ENCODE measurements around the gene TUBB1. TPM values are rescaled to one million over a fixed set of nuclear protein-coding genes. Genes with fewer than 3 reads are reported as not detected.

TUBB1 gene
- total RNA-seq, 2 experiments from 2014 or later, result not detected

GRCh38 chr20:59051666-59052185 is 32.5 kb downstream of the TUBB1 start:
- Mint-ChIP-seq H3K4me1 (peaks cover 10% of the 10 kb centered on the region), H3K27me3 (peaks cover 51% of the 10 kb centered on the region), H3K27ac (no peak overlapping the region), H3K4me3 (no peak overlapping the region), H3K9me3 (ENCODE audit: low read depth) (no peaks in the 10 kb centered on the region), H3K36me3 (no peaks in the 10 kb centered on the region)
- ATAC-seq (no peak), DNase-seq (no peak)
- CTCF ChIA-PET, result no interaction called here

GRCh38 chr20:59055302-59055701 is 36.1 kb downstream of the TUBB1 start:
- CTCF ChIA-PET, result interaction anchor here (1.2 kb wide), 1 partner anchor 33 kb away, joined by 3 read pairs; no protein-coding TSS in a partner anchor
- peaks cover 51% of the 10 kb centered on the region for H3K27me3 Mint-ChIP-seq
- no peak overlapping the region for H3K4me3 Mint-ChIP-seq
- H3K4me1 Mint-ChIP-seq, result no peaks in the 10 kb centered on the region
- DNase-seq, result no peak
- ATAC-seq, result no peak
- H3K27ac Mint-ChIP-seq, result no peak overlapping the region
- no peaks in the 10 kb centered on the region for H3K36me3 Mint-ChIP-seq
- H3K9me3 Mint-ChIP-seq (ENCODE audit: low read depth), result no peaks in the 10 kb centered on the region

- Mint-ChIP-seq H3K27ac (no peak overlapping the region), H3K4me1 (no peaks in the 10 kb centered on the region), H3K36me3 (no peaks in the 10 kb centered on the region), H3K27me3 (peaks cover 35% of the 10 kb centered on the region), H3K9me3 (ENCODE audit: low read depth) (no peaks in the 10 kb centered on the region), H3K4me3 (no peak overlapping the region)
- no peak for ATAC-seq
- no peak for DNase-seq
- CTCF ChIA-PET, result no interaction called here
Observed at GRCh38 chr20:59062081-59062480, 42.9 kb downstream of the TUBB1 start.

DNA sequence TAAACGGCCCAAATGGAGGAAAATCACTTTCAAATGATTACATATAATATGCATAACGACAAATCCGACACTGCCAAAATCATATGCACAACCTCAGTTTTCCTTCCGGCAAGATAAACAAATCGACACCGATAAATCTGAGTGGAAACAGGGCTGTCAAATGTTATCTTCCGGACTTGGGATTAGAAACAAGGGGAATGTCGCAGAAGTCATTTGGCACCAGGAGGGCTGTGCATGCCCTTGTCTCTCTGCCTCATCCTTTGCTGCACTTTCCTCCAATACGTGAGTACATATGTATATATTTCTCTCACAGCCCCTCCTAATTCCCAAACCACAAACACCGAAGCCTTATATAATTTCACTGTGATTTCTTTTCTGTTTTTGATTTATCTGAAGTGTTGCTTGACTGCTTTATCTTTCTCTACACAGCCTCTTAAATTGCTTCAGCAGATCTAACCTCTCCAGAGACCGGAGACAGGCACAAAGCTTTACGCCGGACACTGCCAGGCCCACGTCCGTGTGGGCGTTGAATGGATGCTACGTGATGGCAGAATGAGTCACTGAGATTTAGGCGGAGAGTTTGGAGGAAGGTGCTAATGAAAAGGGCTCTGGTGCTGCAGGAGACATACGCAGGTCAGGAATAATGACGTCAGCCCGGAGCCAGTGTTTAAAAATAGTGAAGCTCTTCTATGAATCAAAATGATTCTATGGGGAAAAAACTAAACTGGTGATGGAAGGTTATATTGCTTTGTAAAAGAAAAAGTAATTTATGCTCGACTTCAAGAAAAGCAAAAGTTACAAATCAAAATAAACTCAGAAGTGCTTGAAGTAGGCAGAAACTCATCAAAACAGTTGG is 44.4 kb downstream of the TUBB1 start:
- CTCF ChIA-PET, result no interaction called here
- no peak overlapping the region for H3K27ac Mint-ChIP-seq
- no peaks in the 10 kb centered on the region for H3K4me1 Mint-ChIP-seq
- no peak for ATAC-seq
- peaks cover 44% of the 10 kb centered on the region for H3K27me3 Mint-ChIP-seq
- H3K9me3 Mint-ChIP-seq (ENCODE audit: low read depth), result no peaks in the 10 kb centered on the region
- no peak overlapping the region for H3K4me3 Mint-ChIP-seq
- DNase-seq, result no peak
- H3K36me3 Mint-ChIP-seq, result no peaks in the 10 kb centered on the region

DNA sequence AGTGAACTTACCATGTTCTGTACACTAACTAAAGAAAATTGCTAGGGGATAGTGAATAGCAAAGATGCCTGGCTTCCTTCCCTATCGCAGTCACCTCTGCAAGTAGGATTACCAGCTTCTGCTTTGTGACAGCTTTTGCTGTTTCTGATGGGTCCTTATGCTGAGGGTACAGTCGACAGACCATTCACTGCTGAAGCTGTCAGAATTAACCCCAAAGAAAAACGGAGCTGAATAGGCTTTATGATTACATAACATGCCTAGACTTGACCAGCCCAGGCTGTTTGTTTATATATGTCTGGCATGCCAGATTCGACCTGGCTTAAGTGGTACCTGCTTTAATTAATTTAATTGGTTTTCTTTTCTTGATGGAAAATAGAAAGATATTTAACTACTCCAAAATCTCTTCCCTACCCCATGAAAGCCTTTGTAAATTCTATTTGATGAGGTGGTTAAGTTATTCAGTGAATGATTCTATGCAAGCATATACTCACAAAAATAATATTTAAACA is 45.0 kb downstream of the TUBB1 start:
- no peaks in the 10 kb centered on the region for H3K4me1 Mint-ChIP-seq
- no peaks in the 10 kb centered on the region for H3K36me3 Mint-ChIP-seq
- peaks cover 44% of the 10 kb centered on the region for H3K27me3 Mint-ChIP-seq
- ATAC-seq (no peak), DNase-seq (no peak)
- CTCF ChIA-PET, result interaction anchor here (1.2 kb wide), 1 partner anchor 24 kb away, joined by 4 read pairs; no protein-coding TSS in a partner anchor
- no peak overlapping the region for H3K4me3 Mint-ChIP-seq
- H3K27ac Mint-ChIP-seq, result no peak overlapping the region
- H3K9me3 Mint-ChIP-seq (ENCODE audit: low read depth), result no peaks in the 10 kb centered on the region

GRCh38 chr20:59068534-59068933 is 49.3 kb downstream of the TUBB1 start:
- ATAC-seq (no peak), DNase-seq (no peak)
- Mint-ChIP-seq H3K4me3 (no peak overlapping the region), H3K9me3 (ENCODE audit: low read depth) (no peaks in the 10 kb centered on the region), H3K36me3 (no peaks in the 10 kb centered on the region), H3K27me3 (peaks cover 51% of the 10 kb centered on the region), H3K27ac (no peak overlapping the region), H3K4me1 (no peaks in the 10 kb centered on the region)
- CTCF ChIA-PET, result no interaction called here

DNA sequence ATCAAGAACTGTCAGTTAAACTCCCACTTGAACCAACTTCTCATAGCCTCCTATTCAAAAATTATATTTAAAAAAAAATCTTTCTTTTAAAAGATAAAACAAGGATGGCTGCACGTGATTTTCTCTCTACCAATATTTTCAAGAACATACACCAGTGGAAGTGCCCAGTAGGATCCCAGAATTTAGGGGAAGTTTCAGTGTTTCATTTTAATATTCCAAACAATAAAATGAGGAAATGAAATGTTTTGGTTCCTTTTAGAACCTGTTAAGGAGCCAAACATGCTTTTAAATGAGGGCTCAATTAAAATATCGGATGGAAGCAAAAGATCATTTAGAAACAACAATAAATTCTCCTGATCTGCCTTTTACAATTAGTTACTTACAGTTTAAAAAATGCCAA is 49.8 kb downstream of the TUBB1 start:
- Mint-ChIP-seq H3K27ac (no peak overlapping the region), H3K4me3 (no peak overlapping the region), H3K4me1 (no peaks in the 10 kb centered on the region), H3K9me3 (ENCODE audit: low read depth) (no peaks in the 10 kb centered on the region), H3K36me3 (no peaks in the 10 kb centered on the region), H3K27me3 (peaks cover 51% of the 10 kb centered on the region)
- DNase-seq (no peak), ATAC-seq (no peak)
- CTCF ChIA-PET, result no interaction called here

GRCh38 chr20:59071216-59071615 is 52.0 kb downstream of the TUBB1 start:
- H3K36me3 Mint-ChIP-seq, result no peaks in the 10 kb centered on the region
- no peak overlapping the region for H3K27ac Mint-ChIP-seq
- CTCF ChIA-PET, result interaction anchor here (0.7 to 1.1 kb wide), 2 partner anchors 15 to 332 kb away, joined by 3 read pairs; no protein-coding TSS in a partner anchor
- H3K9me3 Mint-ChIP-seq (ENCODE audit: low read depth), result no peaks in the 10 kb centered on the region
- peaks cover 63% of the 10 kb centered on the region for H3K27me3 Mint-ChIP-seq
- DNase-seq (no peak), ATAC-seq (no peak)
- H3K4me3 Mint-ChIP-seq, result no peak overlapping the region
- peaks cover 16% of the 10 kb centered on the region for H3K4me1 Mint-ChIP-seq

GRCh38 chr20:59073582-59073981 is 54.4 kb downstream of the TUBB1 start:
- CTCF ChIA-PET, result interaction anchor here (1.3 kb wide), 1 partner anchor 14 kb away, joined by 3 read pairs; no protein-coding TSS in a partner anchor
- Mint-ChIP-seq H3K9me3 (ENCODE audit: low read depth) (no peaks in the 10 kb centered on the region), H3K4me3 (no peak overlapping the region), H3K27ac (no peak overlapping the region), H3K27me3 (peaks cover 54% of the 10 kb centered on the region), H3K36me3 (no peaks in the 10 kb centered on the region), H3K4me1 (peaks cover 28% of the 10 kb centered on the region)
- ATAC-seq, result no peak
- DNase-seq, result no peak

- no peak overlapping the region for H3K27ac Mint-ChIP-seq
- no peak for DNase-seq
- H3K36me3 Mint-ChIP-seq, result no peaks in the 10 kb centered on the region
- peaks cover 28% of the 10 kb centered on the region for H3K4me1 Mint-ChIP-seq
- ATAC-seq, result peak; percentile 45
- H3K4me3 Mint-ChIP-seq, result no peak overlapping the region
- peaks cover 58% of the 10 kb centered on the region for H3K27me3 Mint-ChIP-seq
- no peaks in the 10 kb centered on the region for H3K9me3 Mint-ChIP-seq (ENCODE audit: low read depth)
- CTCF ChIA-PET, result no interaction called here
Observed at GRCh38 chr20:59074456-59074855, 55.2 kb downstream of the TUBB1 start.

DNA sequence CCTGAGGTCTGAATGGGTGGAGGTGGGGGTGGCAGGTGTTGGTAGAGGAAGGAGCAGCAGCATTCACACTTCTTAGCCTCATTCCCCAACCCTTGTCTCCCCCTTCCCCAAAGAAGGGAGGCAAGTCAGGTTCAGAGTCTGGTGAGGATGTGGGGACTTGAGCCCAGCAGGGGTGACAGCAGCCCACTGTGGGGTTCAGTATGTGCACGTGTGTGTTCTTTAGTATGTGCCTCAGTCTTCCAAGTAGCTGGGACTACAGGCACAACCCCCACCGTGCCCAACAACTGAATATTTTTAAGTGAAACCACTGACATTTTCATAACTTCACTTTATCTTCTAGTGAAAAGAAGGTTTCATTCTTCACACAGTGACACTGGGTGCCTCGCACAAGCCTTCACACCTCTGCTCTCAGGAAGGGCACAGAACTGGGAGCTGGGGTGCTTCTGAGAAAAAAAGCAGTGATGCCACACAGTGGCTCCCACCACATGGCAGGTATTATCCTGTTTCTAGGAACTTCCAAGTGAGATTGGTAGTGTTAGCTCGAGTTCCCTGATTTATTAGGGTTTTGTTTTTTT is 56.8 kb downstream of the TUBB1 start:
- peak; percentile 53 for ATAC-seq
- Mint-ChIP-seq H3K27me3 (peaks cover 56% of the 10 kb centered on the region), H3K9me3 (ENCODE audit: low read depth) (no peaks in the 10 kb centered on the region), H3K36me3 (no peaks in the 10 kb centered on the region), H3K4me3 (no peak overlapping the region), H3K27ac (no peak overlapping the region), H3K4me1 (peaks cover 28% of the 10 kb centered on the region)
- CTCF ChIA-PET, result interaction anchor here (0.6 to 1.4 kb wide), 5 partner anchors 12 to 496 kb away, joined by 3 read pairs; no protein-coding TSS in a partner anchor
- no peak for DNase-seq

Measured in activated CD8-positive, alpha-beta memory T cell treated with anti-CD3 and anti-CD28 coated beads, Interleukin-2, amount 10 ng/mL, durations not matched to agents 7 days and 5 days (primary cell).